CD14-positive monocyte (primary cell): ENCODE results near the gene WRNIP1. TPM values are rescaled to one million over a fixed set of nuclear protein-coding genes. Genes with fewer than 3 reads are reported as not detected.

ENCODE experiments used
- DNase-seq, 3 donors: peaks; one replicate each; pipeline ENCODE4 v3.0.0-alpha.2; 2011 to 2022
- H2AFZ ChIP-seq: 2 replicates; pipeline ENCODE4 v1.6.0; 2012; ENCODE audit warnings: mild to moderate bottlenecking, low read depth, low read length, inconsistent platforms; ENCODE audit not compliant: insufficient read depth, poor library complexity, severe bottlenecking
- H3K27ac ChIP-seq, 2 donors: 1 replicate in 1 of 2; 2 replicates in 1 of 2; pipeline ENCODE4 v1.5.1; 2012 to 2013; ENCODE audit warnings: low read length in 2 of 2, control low read depth in 1 of 2, inconsistent platforms in 1 of 2, low read depth in 1 of 2, mild to moderate bottlenecking in 1 of 2
- H3K27me3 ChIP-seq, 2 donors: one replicate each; pipeline versions ENCODE4 v1.6.0 to v1.6.1; 2011 to 2013; ENCODE audit warnings: low read length in 2 of 2; ENCODE audit not compliant: control insufficient read depth in 2 of 2, insufficient read depth in 2 of 2
- H3K36me3 ChIP-seq, 2 donors: replicated peaks in 1 of 2; 1 replicate in 1 of 2; 2 replicates in 1 of 2; pipeline versions ENCODE4 v1.5.1 to v1.6.1; 2012 to 2013; ENCODE audit warnings: low read length in 2 of 2, control low read depth in 1 of 2, inconsistent platforms in 1 of 2, mild to moderate bottlenecking in 1 of 2; ENCODE audit not compliant: insufficient read depth in 2 of 2, control insufficient read depth in 1 of 2
- H3K4me1 ChIP-seq, 2 donors: 1 replicate in 1 of 2; 2 replicates in 1 of 2; pipeline versions ENCODE4 v1.5.1 to v1.6.1; 2012 to 2013; ENCODE audit warnings: low read length in 2 of 2, control low read depth in 1 of 2, inconsistent platforms in 1 of 2, mild to moderate bottlenecking in 1 of 2, moderate library complexity in 1 of 2; ENCODE audit not compliant: insufficient read depth in 2 of 2, control insufficient read depth in 1 of 2
- H3K4me2 ChIP-seq: replicated peaks from 2 replicates; pipeline ENCODE3; 2012; ENCODE audit warnings: low read length, moderate library complexity, mild to moderate bottlenecking; ENCODE audit not compliant: poor library complexity, severe bottlenecking; ENCODE audit errors: extremely low read depth
- H3K4me3 ChIP-seq, 3 experiments: fragments of 200-600 bp in 1 of 3; sonication (generic) in 1 of 3; replicated peaks in 1 of 3; 1 replicate in 2 of 3; 2 replicates in 1 of 3; pipeline ENCODE4 v1.5.1; 2011 to 2013; ENCODE audit warnings: low read length in 3 of 3, mild to moderate bottlenecking in 3 of 3, control low read depth in 2 of 3, low read depth in 2 of 3, inconsistent platforms in 1 of 3, moderate library complexity in 1 of 3
- H3K79me2 ChIP-seq: 2 replicates; pipeline ENCODE4 v1.6.0; 2012; ENCODE audit warnings: mild to moderate bottlenecking, control low read depth, inconsistent platforms, low read length, moderate library complexity; ENCODE audit not compliant: insufficient read depth
- H3K9ac ChIP-seq: 2 replicates; pipeline ENCODE4 v1.6.0; 2017; ENCODE audit warnings: low read length, mild to moderate bottlenecking; ENCODE audit not compliant: insufficient read depth, poor library complexity, severe bottlenecking
- H3K9me3 ChIP-seq, 2 donors: replicated peaks in 1 of 2; 1 replicate in 1 of 2; 2 replicates in 1 of 2; pipeline versions ENCODE4 v1.5.1 to v1.6.1; 2012 to 2013; ENCODE audit warnings: low read length in 2 of 2, control low read depth in 1 of 2; ENCODE audit not compliant: control insufficient read depth in 1 of 2, insufficient read depth in 1 of 2
- H4K20me1 ChIP-seq: 2 replicates; pipeline ENCODE4 v1.6.0; 2012; ENCODE audit warnings: mild to moderate bottlenecking, low read length, control low read depth, moderate library complexity; ENCODE audit not compliant: insufficient read depth
- H3K27ac Mint-ChIP-seq, 7 donors: one replicate each; pipeline ENCODE4 v1.8.0; 2020; ENCODE audit warnings: mild to moderate bottlenecking in 7 of 7, mixed read lengths in 7 of 7, moderate library complexity in 6 of 7, inconsistent platforms in 2 of 7
- H3K27me3 Mint-ChIP-seq, 3 donors: one replicate each; pipeline ENCODE4 v1.8.0; 2021 to 2022; ENCODE audit warnings: low read depth in 3 of 3, mild to moderate bottlenecking in 3 of 3, mixed read lengths in 3 of 3, moderate library complexity in 3 of 3, inconsistent platforms in 1 of 3
- H3K36me3 Mint-ChIP-seq, 2 donors: one replicate each; pipeline ENCODE4 v1.8.0; 2020; ENCODE audit warnings: mixed read lengths in 2 of 2, inconsistent platforms in 1 of 2, mild to moderate bottlenecking in 1 of 2
- H3K4me1 Mint-ChIP-seq: one replicate; pipeline ENCODE4 v1.8.0; 2020; ENCODE audit warnings: mild to moderate bottlenecking, mixed read lengths
- H3K4me3 Mint-ChIP-seq, 2 donors: one replicate each; pipeline ENCODE4 v1.8.0; 2020; ENCODE audit warnings: mild to moderate bottlenecking in 2 of 2, mixed read lengths in 2 of 2, moderate library complexity in 1 of 2
- H3K9me3 Mint-ChIP-seq, 7 donors: one replicate each; pipeline ENCODE4 v1.8.0; 2020 to 2022; ENCODE audit warnings: mixed read lengths in 7 of 7, mild to moderate bottlenecking in 6 of 7, moderate library complexity in 6 of 7, inconsistent platforms in 2 of 7
- WGBS: methylation state at CpG from one replicate; pipeline ENCODE4 v1.1.5; 2013; ENCODE audit warnings: missing lambda C conversion rate; ENCODE audit not compliant: insufficient coverage; 5-methylcytosine and 5-hydroxymethylcytosine counted together
- intact Hi-C, 2 donors: fragments of 100-400 bp; cut with micrococcal nuclease; formaldehyde crosslinking; loops; one replicate each; pipeline versions ENCODE4 v1.15.0 to v1.15.1; 2023
- polyA plus RNA-seq, 3 donors: library from polyadenylated mRNA; depleted of rRNA in 1 of 3; unstranded in 2 of 3; stranded (reverse) in 1 of 3; fragments of 300-500 nt in 2 of 3; fragments of >200 nt in 1 of 3; fragmentation: Illumina TruSeq in 2 of 3; gene quantifications; 1 replicate in 2 of 3; 2 replicates in 1 of 3; pipeline ENCODE4 v1.2.3, GENCODE V29; 2012 to 2021
- TF ChIP-seq, protein P1 (sequence below): fragments of 200-600 bp; IDR thresholded peaks from one replicate; pipeline ENCODE4 v1.8.0; 2022; ENCODE audit warnings: antibody characterized with exemption, mild to moderate bottlenecking

The WRNIP1 gene
- polyA plus RNA-seq, 3 donors: 17.5 to 25.8 (median 17.8) TPM

DNA sequence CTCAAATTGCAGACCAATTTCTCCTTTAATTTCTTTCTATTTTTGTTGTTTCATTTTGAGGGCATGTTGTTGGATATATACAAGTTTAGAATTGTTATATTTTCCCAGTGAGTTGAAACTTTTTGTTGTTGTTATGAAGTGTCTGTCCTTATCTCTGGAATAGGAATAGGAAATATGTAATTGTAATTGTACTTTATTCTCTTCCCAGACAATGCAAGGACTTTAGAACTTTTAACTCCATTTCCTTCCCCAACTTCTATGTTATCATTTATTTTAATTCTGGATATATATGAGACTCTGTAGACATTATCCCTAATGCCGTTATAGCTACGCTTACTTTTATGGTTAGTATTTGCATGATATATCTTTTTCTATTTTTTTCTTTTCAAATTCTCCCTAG, 64.1 kb downstream of the WRNIP1 start:
- Histone ChIP-seq H3K9me3 (peaks cover 0 to 3% of the 10 kb centered on the region in 2 donors), H4K20me1 (peaks cover 32% of the 10 kb centered on the region), H3K4me1 (peaks cover 2 to 4% of the 10 kb centered on the region in 2 donors), H3K4me2 (no peak overlapping the region), H3K4me3 (no peak overlapping the region), H3K27ac (no peak overlapping the region), H3K79me2 (peaks cover 16% of the 10 kb centered on the region), H3K36me3 (peaks cover 20 to 40% of the 10 kb centered on the region in 2 donors), H2AFZ (no peak overlapping the region), H3K9ac (no peak overlapping the region), H3K27me3 (no peaks in the 10 kb centered on the region)
- intact Hi-C loops: no loop called here
- no CpG with 5 or more reads among the region's 2 CpGs for WGBS
- Mint-ChIP-seq H3K27me3 (peaks cover 0 to 2% (median 0%) of the 10 kb centered on the region in 3 donors), H3K4me3 (no peak overlapping the region), H3K9me3 (peaks cover 0 to 3% (median under 1%) of the 10 kb centered on the region in 7 donors), H3K4me1 (peaks cover 19% of the 10 kb centered on the region), H3K36me3 (peaks cover 33 to 45% of the 10 kb centered on the region in 2 donors), H3K27ac (peak overlapping the region in 1 of 7 donors; percentile 8)
- TF ChIP-seq, protein P1, sequence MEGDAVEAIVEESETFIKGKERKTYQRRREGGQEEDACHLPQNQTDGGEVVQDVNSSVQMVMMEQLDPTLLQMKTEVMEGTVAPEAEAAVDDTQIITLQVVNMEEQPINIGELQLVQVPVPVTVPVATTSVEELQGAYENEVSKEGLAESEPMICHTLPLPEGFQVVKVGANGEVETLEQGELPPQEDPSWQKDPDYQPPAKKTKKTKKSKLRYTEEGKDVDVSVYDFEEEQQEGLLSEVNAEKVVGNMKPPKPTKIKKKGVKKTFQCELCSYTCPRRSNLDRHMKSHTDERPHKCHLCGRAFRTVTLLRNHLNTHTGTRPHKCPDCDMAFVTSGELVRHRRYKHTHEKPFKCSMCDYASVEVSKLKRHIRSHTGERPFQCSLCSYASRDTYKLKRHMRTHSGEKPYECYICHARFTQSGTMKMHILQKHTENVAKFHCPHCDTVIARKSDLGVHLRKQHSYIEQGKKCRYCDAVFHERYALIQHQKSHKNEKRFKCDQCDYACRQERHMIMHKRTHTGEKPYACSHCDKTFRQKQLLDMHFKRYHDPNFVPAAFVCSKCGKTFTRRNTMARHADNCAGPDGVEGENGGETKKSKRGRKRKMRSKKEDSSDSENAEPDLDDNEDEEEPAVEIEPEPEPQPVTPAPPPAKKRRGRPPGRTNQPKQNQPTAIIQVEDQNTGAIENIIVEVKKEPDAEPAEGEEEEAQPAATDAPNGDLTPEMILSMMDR: no peak
- no peak for DNase-seq

DNA sequence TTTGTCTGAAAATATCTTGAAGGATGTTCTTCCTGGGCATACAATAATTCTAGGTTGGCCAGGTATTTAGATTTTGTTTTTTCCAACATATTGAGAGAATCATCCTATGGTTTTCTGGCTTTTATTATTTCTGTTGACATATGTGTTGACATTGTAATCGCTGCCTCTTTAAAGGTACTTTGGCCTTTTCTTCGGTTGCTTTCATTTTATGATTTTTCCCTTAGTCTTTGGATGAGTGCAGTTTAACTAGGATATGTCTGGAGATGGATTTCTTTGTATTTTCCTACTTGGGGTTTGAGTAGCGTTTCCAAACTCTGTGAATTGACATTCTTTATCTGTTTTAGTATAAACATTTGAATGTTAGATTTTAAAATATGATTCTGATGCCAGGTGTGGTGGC, 65.0 kb downstream of the WRNIP1 start:
- intact Hi-C loops: no loop called here
- Mint-ChIP-seq H3K9me3 (peaks cover 0 to 4% (median 0%) of the 10 kb centered on the region in 7 donors), H3K4me3 (no peak overlapping the region), H3K27ac (peak overlapping the region in 1 of 7 donors; percentile 51), H3K36me3 (peaks cover 39 to 50% of the 10 kb centered on the region in 2 donors), H3K27me3 (peaks cover 0 to 2% (median 0%) of the 10 kb centered on the region in 3 donors), H3K4me1 (peaks cover 27% of the 10 kb centered on the region)
- H3K36me3 ChIP-seq: peaks cover 29 to 49% of the 10 kb centered on the region in 2 donors
- no peaks in the 10 kb centered on the region for H3K27me3 ChIP-seq
- no peak overlapping the region for H3K4me2 ChIP-seq
- peaks cover 41% of the 10 kb centered on the region for H4K20me1 ChIP-seq
- no peak overlapping the region for H2AFZ ChIP-seq
- no peak for DNase-seq
- H3K79me2 ChIP-seq: peaks cover 25% of the 10 kb centered on the region
- TF ChIP-seq, protein P1: no peak
- peaks cover 9 to 13% of the 10 kb centered on the region in 2 donors for H3K4me1 ChIP-seq
- no peaks in the 10 kb centered on the region for H3K9me3 ChIP-seq
- H3K4me3 ChIP-seq: no peak overlapping the region
- no CpG with 5 or more reads among the region's 3 CpGs for WGBS
- no peak overlapping the region for H3K9ac ChIP-seq
- H3K27ac ChIP-seq: no peak overlapping the region
